Ishikawa (cell line): ENCODE results near the gene NSA2.

Experiments used
- CREB1 ChIP-seq: IDR thresholded peaks from 2 replicates; pipeline ENCODE4 v1.6.1; 2012; ENCODE audit warnings: low read depth
- EP300 ChIP-seq: IDR thresholded peaks from 2 replicates; pipeline ENCODE4 v1.6.1; 2012; ENCODE audit warnings: borderline replicate concordance
- FOXM1 ChIP-seq: IDR thresholded peaks from 2 replicates; pipeline ENCODE4 v1.6.1; 2012; ENCODE audit warnings: low read depth, borderline replicate concordance
- MAX ChIP-seq: IDR thresholded peaks from 2 replicates; pipeline ENCODE4 v1.6.1; 2012
- NFIC ChIP-seq: IDR thresholded peaks from 2 replicates; pipeline ENCODE4 v1.6.1; 2012

DNA sequence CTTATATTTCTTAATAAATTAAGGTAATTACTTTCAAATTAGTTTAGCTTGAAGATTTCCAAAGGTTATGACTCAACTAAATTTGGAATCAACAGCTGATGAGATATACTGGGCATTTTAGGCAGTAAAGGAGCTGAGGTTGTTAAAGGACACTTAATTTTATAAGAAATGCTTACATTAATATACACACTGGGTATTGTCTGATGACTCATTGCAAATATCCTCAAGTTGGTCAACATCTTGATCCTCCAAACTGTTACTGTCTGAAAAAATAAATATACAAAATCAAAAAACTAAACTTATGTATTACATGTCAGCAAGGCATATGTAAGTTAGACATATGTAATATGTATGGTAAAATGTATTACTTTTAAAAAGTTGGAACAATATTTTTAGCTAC is 3.5 kb upstream of the NSA2 start:
- TF ChIP-seq FOXM1 (no peak), EP300 (no peak), MAX (no peak), NFIC (no peak), CREB1 (no peak)
